Choroid plexus epithelial cell (primary cell): ENCODE measurements around the gene PPIP5K2.
A peak's percentile ranks its signal among the peaks of the same experiment; 100 is the strongest.

Source experiments
- DNase-seq: peaks from one replicate; pipeline ENCODE4 v3.0.0-alpha.2; 2010; ENCODE audit warnings: low read depth
- H3K4me3 ChIP-seq: 2 replicates; pipeline ENCODE4 v1.5.1; 2011; ENCODE audit warnings: low read depth, mild to moderate bottlenecking, control low read depth, low read length, moderate library complexity
- TF ChIP-seq, protein P1 (sequence below): conservative IDR thresholded peaks from 2 replicates; pipeline ENCODE4 v1.5.1; 2011; ENCODE audit warnings: low read depth, mild to moderate bottlenecking, control low read depth, inconsistent platforms, low read length, moderate library complexity

Gene PPIP5K2

GRCh38 chr5:103254921-103255320 is 134.8 kb downstream of the PPIP5K2 start:
- TF ChIP-seq, protein P1, sequence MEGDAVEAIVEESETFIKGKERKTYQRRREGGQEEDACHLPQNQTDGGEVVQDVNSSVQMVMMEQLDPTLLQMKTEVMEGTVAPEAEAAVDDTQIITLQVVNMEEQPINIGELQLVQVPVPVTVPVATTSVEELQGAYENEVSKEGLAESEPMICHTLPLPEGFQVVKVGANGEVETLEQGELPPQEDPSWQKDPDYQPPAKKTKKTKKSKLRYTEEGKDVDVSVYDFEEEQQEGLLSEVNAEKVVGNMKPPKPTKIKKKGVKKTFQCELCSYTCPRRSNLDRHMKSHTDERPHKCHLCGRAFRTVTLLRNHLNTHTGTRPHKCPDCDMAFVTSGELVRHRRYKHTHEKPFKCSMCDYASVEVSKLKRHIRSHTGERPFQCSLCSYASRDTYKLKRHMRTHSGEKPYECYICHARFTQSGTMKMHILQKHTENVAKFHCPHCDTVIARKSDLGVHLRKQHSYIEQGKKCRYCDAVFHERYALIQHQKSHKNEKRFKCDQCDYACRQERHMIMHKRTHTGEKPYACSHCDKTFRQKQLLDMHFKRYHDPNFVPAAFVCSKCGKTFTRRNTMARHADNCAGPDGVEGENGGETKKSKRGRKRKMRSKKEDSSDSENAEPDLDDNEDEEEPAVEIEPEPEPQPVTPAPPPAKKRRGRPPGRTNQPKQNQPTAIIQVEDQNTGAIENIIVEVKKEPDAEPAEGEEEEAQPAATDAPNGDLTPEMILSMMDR, result no peak
- no peak overlapping the region for H3K4me3 ChIP-seq
- DNase-seq, result peak; percentile 42

GRCh38 chr5:103255691-103256090 is 135.6 kb downstream of the PPIP5K2 start:
- no peak overlapping the region for H3K4me3 ChIP-seq
- DNase-seq, result no peak
- TF ChIP-seq, protein P1, result no peak

GRCh38 chr5:103256178-103256577 is 136.1 kb downstream of the PPIP5K2 start:
- H3K4me3 ChIP-seq, result no peak overlapping the region
- TF ChIP-seq, protein P1, result peak; percentile 49
- no peak for DNase-seq

GRCh38 chr5:103258368-103258956 is 138.4 kb downstream of the PPIP5K2 start, which contains the start of gene MACIR:
TSS of gene MACIR (plus strand) at chr5:103258763. CDS start at chr5:103275920, 17,157 bp downstream.
- H3K4me3 ChIP-seq, result peak within 1 kb of the TSS; percentile 93
- TF ChIP-seq, protein P1, result peak; percentile 36
- peak; percentile 99 for DNase-seq

DNA sequence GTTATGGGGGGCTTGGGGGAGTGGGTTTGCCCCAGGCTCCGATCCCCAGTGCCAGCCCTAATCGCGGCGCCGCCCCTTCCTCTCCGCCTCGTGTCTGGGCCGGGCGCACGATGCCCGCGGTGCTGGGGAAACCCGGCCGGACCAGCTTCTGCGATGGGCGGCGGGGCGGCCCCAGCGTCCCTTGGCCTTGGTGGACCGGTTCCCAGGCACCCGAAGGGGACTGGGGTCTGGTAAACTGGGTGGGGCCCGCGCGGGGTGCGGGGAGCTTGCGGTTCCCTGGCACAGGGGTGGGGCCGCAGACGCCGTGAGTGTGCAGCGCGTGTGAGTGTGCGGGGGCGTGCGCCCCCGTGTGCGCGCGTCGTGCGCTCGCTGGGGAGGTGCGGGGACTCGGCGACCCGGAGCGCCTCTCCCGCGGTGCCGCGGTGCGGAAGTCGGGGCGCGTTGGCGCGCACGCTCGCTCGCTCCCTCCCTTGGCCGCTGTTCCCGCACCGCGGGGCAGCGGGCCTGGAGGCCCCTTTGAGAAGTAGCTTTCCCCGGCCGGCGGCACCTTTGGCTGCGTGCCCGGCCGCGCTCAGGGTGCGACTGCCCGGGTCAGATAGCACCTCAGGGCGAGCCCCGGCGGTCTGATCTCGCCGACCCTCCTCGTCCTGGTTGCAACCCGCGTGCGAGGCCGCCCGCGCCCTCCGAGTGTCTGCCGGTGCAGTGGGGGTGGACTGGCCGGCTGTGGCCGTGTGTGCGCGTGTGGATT is 139.0 kb downstream of the PPIP5K2 start:
- TF ChIP-seq, protein P1, result no peak
- H3K4me3 ChIP-seq, result peak overlapping the region; percentile 93
- DNase-seq, result peak; percentile 32

- peak; percentile 46 for DNase-seq
- peak overlapping the region; percentile 93 for H3K4me3 ChIP-seq
Observed at GRCh38 chr5:103259705-103260355, 139.7 kb downstream of the PPIP5K2 start.

More at GRCh38 chr5:103259705-103260355, 139.7 kb downstream of the PPIP5K2 start:
- TF ChIP-seq, protein P1, result peak; percentile 16
